ENCODE results near the gene ETV3L. TPM values are rescaled to one million over a fixed set of nuclear protein-coding genes. Genes with fewer than 3 reads are reported as not detected.

Gene ETV3L
- total RNA-seq, 4 donors from 2014 or later: not detected

DNA sequence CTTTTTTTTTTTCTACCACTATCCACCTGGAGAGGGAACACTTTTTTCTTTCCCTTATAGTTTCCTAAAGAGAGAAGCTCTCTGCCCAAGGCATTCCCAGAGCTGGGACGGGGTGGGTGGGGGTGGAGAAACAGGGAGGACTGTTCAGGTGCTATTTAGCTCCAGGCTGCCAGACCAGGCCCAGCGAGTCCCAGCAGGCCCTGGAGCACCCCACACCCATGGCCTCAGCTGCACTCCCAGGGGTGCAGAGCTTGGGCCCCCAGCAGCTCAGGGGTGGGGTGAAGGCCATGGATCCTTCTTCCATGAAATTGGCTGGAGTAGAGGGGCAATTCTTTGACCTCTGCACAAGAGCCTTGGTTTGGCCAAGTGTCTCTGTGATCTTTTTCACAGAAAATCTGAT lies 4.1 kb downstream of the ETV3L start:
- Histone ChIP-seq H3K4me1 (peaks cover 0 to 10% (median under 1%) of the 10 kb centered on the region in 3 donors), H3K27me3 (no peaks in the 10 kb centered on the region), H3K36me3 (no peaks in the 10 kb centered on the region), H3K9me3 (no peaks in the 10 kb centered on the region), H3K4me3 (no peak overlapping the region), H3K27ac (no peak overlapping the region)
- no CpG with 5 or more reads among the region's 2 CpGs for WGBS, 2 donors
- intact Hi-C loops (cut with DNase I): no loop called here
- no peak for DNase-seq
- TF ChIP-seq CTCF (IDR thresholded peaks at IDR 0.05) (no peak), POLR2A (IDR thresholded peaks at IDR 0.05) (no peak)

DNA sequence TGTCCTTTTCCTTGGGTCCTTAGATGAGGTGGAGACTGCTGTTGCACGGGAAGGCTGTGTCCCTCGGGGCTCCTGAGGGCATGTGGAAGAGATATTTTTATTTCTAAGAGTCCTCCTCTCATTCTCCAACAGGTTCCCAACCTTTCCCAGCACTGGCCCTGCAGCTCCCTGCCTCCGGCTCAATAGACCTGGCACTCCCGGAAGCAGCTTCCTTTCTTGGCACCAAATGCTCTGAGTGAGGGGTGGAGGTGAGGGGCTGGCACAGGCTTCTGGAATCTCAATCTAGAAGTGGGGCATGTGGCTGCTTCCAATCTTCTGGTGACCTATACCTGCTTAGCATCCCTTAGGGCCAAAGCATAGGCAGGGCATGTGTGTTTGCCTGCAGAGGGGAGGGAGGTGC lies 4.5 kb downstream of the ETV3L start:
- no peak for TF ChIP-seq CTCF (IDR thresholded peaks at IDR 0.05)
- TF ChIP-seq POLR2A (IDR thresholded peaks at IDR 0.05): no peak
- H3K36me3 ChIP-seq: no peaks in the 10 kb centered on the region
- H3K4me3 ChIP-seq: no peak overlapping the region
- no peak overlapping the region for H3K27ac ChIP-seq
- H3K27me3 ChIP-seq: no peaks in the 10 kb centered on the region
- no peaks in the 10 kb centered on the region for H3K9me3 ChIP-seq
- peaks cover 0 to 15% (median 3%) of the 10 kb centered on the region in 3 donors for H3K4me1 ChIP-seq
- DNase-seq: no peak
- 38 to 42% methylated on average over 4 of the region's 4 CpGs for WGBS, 2 donors
- intact Hi-C loops (cut with DNase I): no loop called here

DNA sequence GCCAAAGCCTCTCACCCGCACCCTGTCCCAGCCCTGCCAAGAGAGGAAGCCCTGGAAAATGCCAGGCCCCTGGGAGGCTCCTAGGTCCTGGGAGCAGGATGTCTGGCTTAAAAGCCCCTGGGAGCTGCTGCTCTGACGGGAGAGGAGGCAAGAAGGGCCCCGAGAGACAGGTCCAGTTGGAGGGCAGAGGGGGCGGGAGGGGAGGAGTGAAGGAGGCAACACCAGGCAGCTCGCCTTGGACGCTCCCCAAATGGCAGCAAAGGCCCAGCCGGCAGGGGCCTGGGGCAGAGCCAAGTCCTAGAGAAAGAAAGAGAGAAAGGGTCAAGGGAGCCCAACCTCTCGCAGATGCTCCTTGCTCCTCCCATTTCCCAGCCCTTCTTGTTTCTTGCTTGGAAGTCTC lies 6.8 kb downstream of the ETV3L start:
- intact Hi-C loops (cut with DNase I): no loop called here
- TF ChIP-seq CTCF (IDR thresholded peaks at IDR 0.05) (no peak), POLR2A (IDR thresholded peaks at IDR 0.05) (no peak)
- peaks cover 0 to 15% (median 3%) of the 10 kb centered on the region in 3 donors for H3K4me1 ChIP-seq
- H3K4me3 ChIP-seq: no peak overlapping the region
- no peaks in the 10 kb centered on the region for H3K9me3 ChIP-seq
- 46 to 55% methylated on average over 6 to 8 of the region's 8 CpGs for WGBS, 2 donors
- H3K36me3 ChIP-seq: no peaks in the 10 kb centered on the region
- H3K27ac ChIP-seq: no peak overlapping the region
- H3K27me3 ChIP-seq: no peaks in the 10 kb centered on the region
- DNase-seq: no peak

DNA sequence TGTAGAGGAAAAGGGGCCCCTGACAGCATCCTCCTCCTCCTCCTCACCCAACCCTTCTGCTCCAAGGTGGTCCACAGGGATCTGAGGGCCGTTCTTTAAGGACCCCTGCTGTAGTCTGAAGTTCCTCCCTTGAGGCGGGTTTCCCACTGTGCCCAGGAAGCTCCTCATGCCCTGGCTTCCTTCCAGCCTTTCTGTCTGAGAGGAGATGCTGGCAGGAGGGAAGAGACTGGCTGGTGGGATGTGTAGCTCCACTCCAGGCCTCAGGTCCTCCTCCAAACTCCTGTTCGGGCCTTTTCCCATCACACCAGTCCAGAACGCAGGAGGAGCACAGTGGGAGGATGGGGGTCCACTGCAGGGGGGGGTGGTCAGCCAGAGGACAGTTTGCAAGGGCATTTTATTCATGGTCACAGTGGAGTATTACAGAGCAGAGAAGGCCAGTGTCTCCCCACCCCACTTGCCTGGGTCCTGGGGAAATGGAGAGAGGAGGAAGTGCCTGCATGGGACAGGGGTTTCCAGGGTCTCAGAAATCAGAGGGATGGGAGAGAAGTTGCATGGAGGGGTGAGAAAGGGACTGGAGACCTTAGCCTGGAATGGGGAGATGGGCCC lies 7.8 kb downstream of the ETV3L start:
- Histone ChIP-seq H3K27me3 (no peaks in the 10 kb centered on the region), H3K36me3 (no peaks in the 10 kb centered on the region), H3K9me3 (no peaks in the 10 kb centered on the region), H3K27ac (no peak overlapping the region), H3K4me1 (peaks cover 0 to 15% (median 3%) of the 10 kb centered on the region in 3 donors), H3K4me3 (no peak overlapping the region)
- 54% methylated on average over 2 of the region's 4 CpGs; no CpG with 5 or more reads in 1 of the 2 donors for WGBS, 2 donors
- TF ChIP-seq POLR2A (IDR thresholded peaks at IDR 0.05) (no peak), CTCF (IDR thresholded peaks at IDR 0.05) (no peak)
- intact Hi-C loops (cut with DNase I): loop anchor here (2.0 kb wide), 1 partner anchor 65 kb away; no protein-coding TSS in a partner anchor
- DNase-seq: no peak

GRCh38 chr1:157091186-157091585 lies 8.4 kb downstream of the ETV3L start:
- intact Hi-C loops (cut with DNase I): loop anchor here (2.0 kb wide), 1 partner anchor 66 kb away; no protein-coding TSS in a partner anchor
- H3K4me3 ChIP-seq: no peak overlapping the region
- H3K4me1 ChIP-seq: peaks cover 0 to 15% (median 3%) of the 10 kb centered on the region in 3 donors
- H3K27ac ChIP-seq: no peak overlapping the region
- no peak for DNase-seq
- TF ChIP-seq CTCF (IDR thresholded peaks at IDR 0.05): no peak
- H3K36me3 ChIP-seq: no peaks in the 10 kb centered on the region
- WGBS, 2 donors: no CpG with 5 or more reads among the region's 4 CpGs
- H3K9me3 ChIP-seq: no peaks in the 10 kb centered on the region
- H3K27me3 ChIP-seq: no peaks in the 10 kb centered on the region
